Airway epithelial cell (primary cell): ENCODE measurements around the gene ATF3. TPM values are rescaled to one million over a fixed set of nuclear protein-coding genes. Genes with fewer than 3 reads are reported as not detected.

Source experiments
- total RNA-seq: library from RNA; depleted of rRNA; stranded (reverse); fragments of >200 nt; gene quantifications from 2 replicates; pipeline ENCODE4 v1.2.3, GENCODE V29; 2015

Gene ATF3
- 1.7 and 2.9 TPM in 2 replicates for total RNA-seq

GRCh38 chr1:212608392-212608958 lies at the start of gene ATF3:
Gene ATF3, plus strand, starts transcription at chr1:212608761. Its CDS starts 6,261 bp downstream, at chr1:212615022.

Other genes starting within 250 kb of the ATF3 start
- gene PACC1, start 193.9 kb upstream of the ATF3 start, total RNA-seq = 9.1 and 11.8 TPM in 2 replicates
- 52.2 and 71.3 TPM in 2 replicates for gene NENF, start 175.8 kb upstream of the ATF3 start, total RNA-seq
- gene BATF3, start 91.1 kb downstream of the ATF3 start, total RNA-seq = not detected in 2 replicates
- gene NSL1, start 183.0 kb downstream of the ATF3 start, total RNA-seq = 17.8 and 22.0 TPM in 2 replicates
- 12.6 and 16.3 TPM in 2 replicates for gene TATDN3, start 183.1 kb downstream of the ATF3 start, total RNA-seq
- gene SPATA45, start 238.9 kb downstream of the ATF3 start, total RNA-seq = not detected in 2 replicates
- 4.6 and 6.8 TPM in 2 replicates for gene FLVCR1, start 249.5 kb downstream of the ATF3 start, total RNA-seq